OCI-LY1 (cell line): ENCODE results near the gene MS4A12.

Source experiments
- H2AFZ ChIP-seq: fragments of 200-600 bp; sonication (generic), shearing (Covaris generic); 2 replicates; pipeline ENCODE4 v1.6.0; 2014; ENCODE audit warnings: antibody characterized with exemption, mild to moderate bottlenecking, low read length
- H3F3A ChIP-seq: fragments of 200-600 bp; sonication (generic), shearing (Covaris generic); 2 replicates; pipeline ENCODE4 v1.6.0; 2014; ENCODE audit warnings: mild to moderate bottlenecking, antibody characterized with exemption, low read length, moderate library complexity; ENCODE audit not compliant: insufficient read depth
- H3K27ac ChIP-seq: fragments of 200-600 bp; sonication (generic); 2 replicates; pipeline ENCODE4 v1.5.1; 2014; ENCODE audit warnings: low read length, mixed run types, mild to moderate bottlenecking, low read depth; ENCODE audit not compliant: poor library complexity, severe bottlenecking
- H3K27me3 ChIP-seq: fragments of 200-600 bp; sonication (generic); 2 replicates; pipeline ENCODE4 v1.6.0; 2014; ENCODE audit warnings: antibody characterized with exemption, mild to moderate bottlenecking, low read length, moderate library complexity; ENCODE audit not compliant: insufficient read depth
- H3K36me3 ChIP-seq: fragments of 200-600 bp; sonication (generic); 2 replicates; pipeline ENCODE4 v1.6.1; 2014; ENCODE audit warnings: mild to moderate bottlenecking, antibody characterized with exemption, low read length, moderate library complexity, mixed read lengths; ENCODE audit not compliant: insufficient read depth
- H3K4me1 ChIP-seq: fragments of 200-600 bp; sonication (generic); 2 replicates; pipeline ENCODE4 v1.5.1; 2014; ENCODE audit warnings: mild to moderate bottlenecking, low read length, moderate library complexity; ENCODE audit not compliant: insufficient read depth, severe bottlenecking
- H3K4me2 ChIP-seq: fragments of 200-600 bp; sonication (generic), shearing (Covaris generic); 2 replicates; pipeline ENCODE4 v1.6.1; 2014; ENCODE audit warnings: low read length
- H3K4me3 ChIP-seq: fragments of 200-600 bp; sonication (generic); 2 replicates; pipeline ENCODE4 v1.5.1; 2014; ENCODE audit warnings: low read length, low read depth, mild to moderate bottlenecking, mixed read lengths; ENCODE audit not compliant: poor library complexity, severe bottlenecking
- H3K79me2 ChIP-seq: fragments of 200-600 bp; shearing (Covaris generic); 2 replicates; pipeline ENCODE4 v1.6.1; 2016; ENCODE audit warnings: mixed run types, low read length, mixed read lengths; ENCODE audit not compliant: insufficient read depth
- H3K9ac ChIP-seq: fragments of 200-600 bp; sonication (generic), shearing (Covaris generic); 2 replicates; pipeline ENCODE4 v1.6.1; 2014; ENCODE audit warnings: mild to moderate bottlenecking, low read length, mixed read lengths
- H3K9me2 ChIP-seq: fragments of 200-600 bp; sonication (generic), shearing (Covaris generic); 2 replicates; pipeline ENCODE4 v1.6.1; 2014; ENCODE audit warnings: low read depth, mild to moderate bottlenecking, low read length, mixed read lengths
- H3K9me3 ChIP-seq: fragments of 200-600 bp; shearing (Covaris generic); 2 replicates; pipeline ENCODE4 v1.6.1; 2014; ENCODE audit warnings: low read length, mixed read lengths
- H4K20me1 ChIP-seq: fragments of 200-600 bp; sonication (generic), shearing (Covaris generic); 2 replicates; pipeline ENCODE4 v1.6.0; 2016; ENCODE audit warnings: mild to moderate bottlenecking, low read length; ENCODE audit not compliant: insufficient read depth
- CTCF ChIP-seq: fragments of 200-600 bp; sonication (generic), shearing (Covaris generic); IDR thresholded peaks from 2 replicates; pipeline ENCODE4 v1.5.1; 2017; ENCODE audit warnings: mild to moderate bottlenecking, antibody characterized with exemption, low read length, moderate library complexity, mixed read lengths
- EZH2 ChIP-seq: fragments of 200-600 bp; sonication (generic), shearing (Covaris generic); IDR thresholded peaks from 2 replicates; pipeline ENCODE4 v1.8.0; 2017; ENCODE audit warnings: borderline replicate concordance, mixed run types, mild to moderate bottlenecking, antibody characterized with exemption, low read length, moderate library complexity, mixed read lengths

MS4A12 gene

GRCh38 chr11:60493454-60493853, 876 bp downstream of the MS4A12 start:
- H3F3A ChIP-seq: no peaks in the 10 kb centered on the region
- no peak for TF ChIP-seq CTCF
- TF ChIP-seq EZH2: no peak
- no peak overlapping the region for H3K4me2 ChIP-seq
- no peaks in the 10 kb centered on the region for H3K79me2 ChIP-seq
- H3K9ac ChIP-seq: no peak overlapping the region
- no peak overlapping the region for H3K4me3 ChIP-seq
- H2AFZ ChIP-seq: no peak overlapping the region
- H3K4me1 ChIP-seq: peaks cover 13% of the 10 kb centered on the region
- H3K9me2 ChIP-seq: no peaks in the 10 kb centered on the region
- no peaks in the 10 kb centered on the region for H4K20me1 ChIP-seq
- no peaks in the 10 kb centered on the region for H3K9me3 ChIP-seq
- H3K27me3 ChIP-seq: no peaks in the 10 kb centered on the region
- no peaks in the 10 kb centered on the region for H3K36me3 ChIP-seq
- H3K27ac ChIP-seq: no peak overlapping the region

- H3K27me3 ChIP-seq: no peaks in the 10 kb centered on the region
- H3K4me1 ChIP-seq: peaks cover 27% of the 10 kb centered on the region
- peak overlapping the region; percentile 62 for H3K4me2 ChIP-seq
- TF ChIP-seq EZH2: no peak
- TF ChIP-seq CTCF: no peak
- no peaks in the 10 kb centered on the region for H3K9me2 ChIP-seq
- no peaks in the 10 kb centered on the region for H4K20me1 ChIP-seq
- peak overlapping the region; percentile 98; the same call in 1 of the 2 replicates for H2AFZ ChIP-seq
- peak overlapping the region; percentile 29 for H3K4me3 ChIP-seq
- no peaks in the 10 kb centered on the region for H3K36me3 ChIP-seq
- no peaks in the 10 kb centered on the region for H3F3A ChIP-seq
- H3K27ac ChIP-seq: peak overlapping the region; percentile 98
- peak overlapping the region; percentile 41; the same call in 1 of the 2 replicates for H3K9ac ChIP-seq
- H3K79me2 ChIP-seq: no peaks in the 10 kb centered on the region
- H3K9me3 ChIP-seq: no peaks in the 10 kb centered on the region
Measured at GRCh38 chr11:60498399-60498798, 5.8 kb downstream of the MS4A12 start.

- H2AFZ ChIP-seq: peak overlapping the region; percentile 98; the same call in 1 of the 2 replicates
- H3K4me2 ChIP-seq: peak overlapping the region; percentile 62
- H3K9me2 ChIP-seq: no peaks in the 10 kb centered on the region
- peaks cover 27% of the 10 kb centered on the region for H3K4me1 ChIP-seq
- peak overlapping the region; percentile 41; the same call in 1 of the 2 replicates for H3K9ac ChIP-seq
- no peaks in the 10 kb centered on the region for H3K9me3 ChIP-seq
- H4K20me1 ChIP-seq: no peaks in the 10 kb centered on the region
- peak overlapping the region; percentile 98 for H3K27ac ChIP-seq
- H3K4me3 ChIP-seq: peak overlapping the region; percentile 29
- H3F3A ChIP-seq: no peaks in the 10 kb centered on the region
- TF ChIP-seq EZH2 (no peak), CTCF (no peak)
- no peaks in the 10 kb centered on the region for H3K27me3 ChIP-seq
- no peaks in the 10 kb centered on the region for H3K36me3 ChIP-seq
- no peaks in the 10 kb centered on the region for H3K79me2 ChIP-seq
Measured at GRCh38 chr11:60498853-60499252, 6.3 kb downstream of the MS4A12 start.
